ENCODE data around the gene LYSMD3. TPM values are rescaled to one million over a fixed set of nuclear protein-coding genes. Genes with fewer than 3 reads are reported as not detected.

The LYSMD3 gene
- total and polyA plus RNA-seq, 2 experiments from 2014 or later = 15.8 to 29.8 TPM

- no peaks in the 10 kb centered on the region for H4K20me1 ChIP-seq (ENCODE audit: insufficient read depth, poor library complexity, severe bottlenecking)
- H3K4me2 ChIP-seq = peak within 1 kb of the TSS; percentile 80
- peaks cover 10% of the 10 kb centered on the region for H3K27me3 ChIP-seq
- H3K4me3 ChIP-seq = peak within 1 kb of the TSS; percentile 64
- under 1% methylated on average over 58 of the region's 60 CpGs for WGBS (ENCODE audit: low lambda C conversion rate, missing lambda C conversion rate)
- DNase-seq (ENCODE audit: low spot score) = peak; percentile 94
- H3K4me1 ChIP-seq (ENCODE audit: insufficient read depth) = no peaks in the 10 kb centered on the region
- no peak for TF ChIP-seq EZH2phosphoT487 (IDR thresholded peaks at IDR 0.05; ENCODE audit: low read depth, severe bottlenecking, unreplicated experiment)
- no peak for TF ChIP-seq EZH2 (IDR thresholded peaks at IDR 0.05; ENCODE audit: borderline replicate concordance)
- no peak for TF ChIP-seq CTCF (IDR thresholded peaks at IDR 0.05; ENCODE audit: poor library complexity)
- H3K79me2 ChIP-seq = no peaks in the 10 kb centered on the region
- H3K27ac ChIP-seq = peak within 1 kb of the TSS; percentile 20
- H3K9me3 ChIP-seq (ENCODE audit: low read depth) = no peaks in the 10 kb centered on the region
- H3K9me2 ChIP-seq (replicated peaks; ENCODE audit: insufficient read depth) = no peaks in the 10 kb centered on the region
- H2AFZ ChIP-seq = peak within 1 kb of the TSS; percentile 62
- H3K36me3 ChIP-seq (replicated peaks; ENCODE audit: insufficient read depth, low read depth) = no peaks in the 10 kb centered on the region
These were observed 29.2 kb upstream of the LYSMD3 start, which contains the start of gene ADGRV1 for GRCh38 chr5:90558344-90559192. Gene ADGRV1 (plus strand): TSS chr5:90558797. CDS start chr5:90558896, 99 bp downstream.

- Histone ChIP-seq H3K79me2 (no peaks in the 10 kb centered on the region), H3K9me3 (ENCODE audit: low read depth) (no peaks in the 10 kb centered on the region), H3K27me3 (peaks cover 10% of the 10 kb centered on the region), H2AFZ (peak overlapping the region; percentile 31), H4K20me1 (ENCODE audit: insufficient read depth, poor library complexity, severe bottlenecking) (no peaks in the 10 kb centered on the region), H3K4me3 (peak overlapping the region; percentile 49), H3K4me1 (ENCODE audit: insufficient read depth) (no peaks in the 10 kb centered on the region), H3K27ac (peak overlapping the region; percentile 20), H3K9me2 (replicated peaks; ENCODE audit: insufficient read depth) (no peaks in the 10 kb centered on the region), H3K36me3 (replicated peaks; ENCODE audit: insufficient read depth, low read depth) (no peaks in the 10 kb centered on the region), H3K4me2 (peak overlapping the region; percentile 80)
- WGBS (ENCODE audit: low lambda C conversion rate, missing lambda C conversion rate) = 7% methylated on average over 3 of the region's 3 CpGs
- no peak for DNase-seq (ENCODE audit: low spot score)
- TF ChIP-seq EZH2phosphoT487 (IDR thresholded peaks at IDR 0.05; ENCODE audit: low read depth, severe bottlenecking, unreplicated experiment) (no peak), CTCF (IDR thresholded peaks at IDR 0.05; ENCODE audit: poor library complexity) (no peak), EZH2 (IDR thresholded peaks at IDR 0.05; ENCODE audit: borderline replicate concordance) (no peak)
These were observed 28.5 kb upstream of the LYSMD3 start for GRCh38 chr5:90557871-90558270.

- Histone ChIP-seq H4K20me1 (ENCODE audit: insufficient read depth, poor library complexity, severe bottlenecking) (no peaks in the 10 kb centered on the region), H3K4me3 (no peak overlapping the region), H3K9me2 (replicated peaks; ENCODE audit: insufficient read depth) (no peaks in the 10 kb centered on the region), H3K4me2 (peak overlapping the region; percentile 80), H3K36me3 (replicated peaks; ENCODE audit: insufficient read depth, low read depth) (no peaks in the 10 kb centered on the region), H3K27ac (no peak overlapping the region), H3K9me3 (ENCODE audit: low read depth) (no peaks in the 10 kb centered on the region), H3K27me3 (peaks cover 10% of the 10 kb centered on the region), H3K4me1 (ENCODE audit: insufficient read depth) (no peaks in the 10 kb centered on the region), H2AFZ (peak overlapping the region; percentile 2), H3K79me2 (no peaks in the 10 kb centered on the region)
- DNase-seq (ENCODE audit: low spot score) = no peak
- no peak for TF ChIP-seq EZH2 (IDR thresholded peaks at IDR 0.05; ENCODE audit: borderline replicate concordance)
- no peak for TF ChIP-seq CTCF (IDR thresholded peaks at IDR 0.05; ENCODE audit: poor library complexity)
- TF ChIP-seq EZH2phosphoT487 (IDR thresholded peaks at IDR 0.05; ENCODE audit: low read depth, severe bottlenecking, unreplicated experiment) = no peak
- WGBS (ENCODE audit: low lambda C conversion rate, missing lambda C conversion rate) = 4% methylated on average over 9 of the region's 9 CpGs
These were observed 28.0 kb upstream of the LYSMD3 start for GRCh38 chr5:90557391-90557790.
